ENCODE results near the gene LCK. TPM values are rescaled to one million over a fixed set of nuclear protein-coding genes. Genes with fewer than 3 reads are reported as not detected.
"Not testable (repeated sequence)": the region's sequence is repeated elsewhere in the genome, so short reads cannot be mapped to it uniquely, and the experiment has no call there.

Gene LCK
- total and polyA plus RNA-seq, 2 donors (not counting 3 experiments of a cell fraction or from before 2014, with no cell fraction given), result 0.06 TPM; not detected in 1

DNA sequence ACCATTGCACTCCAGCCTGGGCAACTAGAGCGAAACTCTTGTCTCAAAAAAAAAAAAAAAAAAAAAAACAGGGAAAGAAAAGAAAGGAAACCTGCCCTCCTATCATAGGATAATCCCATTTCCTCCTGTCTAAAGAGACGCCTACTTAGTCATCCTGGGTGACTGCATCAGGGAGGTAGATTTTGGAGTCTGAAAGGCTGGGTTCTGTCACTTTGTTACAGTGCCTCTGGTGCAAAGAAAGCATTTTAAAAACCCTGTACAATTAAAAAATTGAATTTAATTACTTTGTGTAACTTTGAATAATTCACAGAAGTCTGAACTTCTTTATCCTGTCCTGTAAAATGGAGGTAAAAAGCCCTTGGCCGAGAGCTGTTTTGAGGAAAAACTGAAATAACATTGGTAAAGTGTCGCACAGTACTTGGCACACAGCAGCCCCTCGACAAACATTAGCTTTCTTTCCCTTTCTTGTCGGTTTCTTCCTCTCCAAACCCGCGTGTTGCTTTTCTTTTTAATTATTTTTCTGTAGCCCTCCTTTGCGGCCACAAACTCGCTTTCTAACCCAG lies 40.2 kb downstream of the LCK start:
- DNase-seq (ENCODE audit: low read depth, low spot score) (peak; percentile 19), FAIRE-seq (no peak)
- Histone ChIP-seq H4K20me1 (replicated peaks; ENCODE audit: control insufficient read depth, extremely low read depth, insufficient read depth, low read length) (no peaks in the 10 kb centered on the region), H3K4me1 (ENCODE audit: control insufficient read depth, extremely low read depth, insufficient read depth, low read length) (peaks cover 17% of the 10 kb centered on the region), H2AFZ (ENCODE audit: low read depth, low read length) (peak overlapping the region; percentile 94), H3K9me1 (replicated peaks; ENCODE audit: control insufficient read depth, extremely low read depth, insufficient read depth, low read length) (no peaks in the 10 kb centered on the region), H3K36me3 (ENCODE audit: control insufficient read depth in 2 of 2, extremely low read depth in 1 of 2, insufficient read depth in 2 of 2, low read length in 2 of 2) (no peaks in the 10 kb centered on the region), H3K79me2 (ENCODE audit: control insufficient read depth, insufficient read depth, low read length) (peaks cover 19% of the 10 kb centered on the region), H3K4me2 (ENCODE audit: insufficient read depth, low read length) (peak overlapping the region; percentile 85), H3K9me3 (replicated peaks; ENCODE audit: control insufficient read depth, insufficient read depth, low read length) (no peaks in the 10 kb centered on the region), H3K27me3 (ENCODE audit: control insufficient read depth in 2 of 2, insufficient read depth in 2 of 2, low read length in 2 of 2) (no peaks in the 10 kb centered on the region), H3K4me3 (replicated peaks in 1 of 3; ENCODE audit: insufficient read depth in 1 of 3, low read depth in 1 of 3, low read length in 3 of 3) (peak overlapping the region; percentile 33 to 71 (median 64)), H3K9ac (replicated peaks; ENCODE audit: extremely low read depth, insufficient read depth, low read length) (peak overlapping the region; percentile 65), H3K27ac (ENCODE audit: insufficient read depth, low read depth, low read length) (peak overlapping the region; percentile 82)
- dilution Hi-C loops (cut with MboI; ENCODE audit: extremely low pct_ligation_motif_present, low sequenced_read_pairs) (no loop called here), intact Hi-C loops (cut with micrococcal nuclease) (loop anchor here (1.0 kb wide), 1 partner anchor 24 kb away; no protein-coding TSS in a partner anchor)
- TSS peak; percentile 93 for BruUV-seq (replicated peaks)
- ChIA-PET CTCF (interaction anchor here (0.5 to 1.7 kb wide), 12 partner anchors 22 to 76 kb away, joined by 3 to 11 read pairs (median 4); no protein-coding TSS in a partner anchor), POLR2A (interaction anchor here (0.6 to 1.0 kb wide), 5 partner anchors 31 to 50 kb away, joined by 3 to 6 read pairs (median 3); partner anchors contain the start of gene MARCKSL1)
- TF ChIP-seq FOS (IDR thresholded peaks at IDR 0.05; ENCODE audit: borderline replicate concordance, insufficient read depth, low read length), result peak; percentile 27
- TF ChIP-seq EZH2 (IDR thresholded peaks at IDR 0.05; ENCODE audit: borderline replicate concordance, low read depth, low read length, severe bottlenecking), result no peak

- peak within 1 kb of the TSS; percentile 50 to 71 (median 64) for H3K4me3 ChIP-seq (replicated peaks in 1 of 3; ENCODE audit: insufficient read depth in 1 of 3, low read depth in 1 of 3, low read length in 3 of 3)
- H3K36me3 ChIP-seq (ENCODE audit: control insufficient read depth in 2 of 2, extremely low read depth in 1 of 2, insufficient read depth in 2 of 2, low read length in 2 of 2), result no peaks in the 10 kb centered on the region
- dilution Hi-C loops (cut with MboI; ENCODE audit: extremely low pct_ligation_motif_present, low sequenced_read_pairs) (no loop called here), intact Hi-C loops (cut with micrococcal nuclease) (loop anchor here (1.0 to 2.0 kb wide), 3 partner anchors 25 to 51 kb away; no protein-coding TSS in a partner anchor)
- H3K9me3 ChIP-seq (replicated peaks; ENCODE audit: control insufficient read depth, insufficient read depth, low read length), result no peaks in the 10 kb centered on the region
- H3K4me1 ChIP-seq (ENCODE audit: control insufficient read depth, extremely low read depth, insufficient read depth, low read length), result peaks cover 17% of the 10 kb centered on the region
- TF ChIP-seq POLR2AphosphoS5 (IDR thresholded peaks at IDR 0.05; ENCODE audit: insufficient read depth, low read depth, low read length), result peak; percentile 63
- TF ChIP-seq CTCF (IDR thresholded peaks at IDR 0.05; ENCODE audit: extremely low read depth in 1 of 2, insufficient read depth in 1 of 2, low read depth in 1 of 2, low read length in 2 of 2), result no peak
- peak; percentile 61 for TF ChIP-seq POLR2A (IDR thresholded peaks at IDR 0.05; ENCODE audit: low read depth, low read length)
- ChIA-PET POLR2A (interaction anchor here (0.6 to 1.0 kb wide), 6 partner anchors 30 to 734 kb away, joined by 3 to 6 read pairs (median 4); no protein-coding TSS in a partner anchor), CTCF (interaction anchor here (0.5 to 1.7 kb wide), 11 partner anchors 12 to 76 kb away, joined by 3 to 11 read pairs (median 4); no protein-coding TSS in a partner anchor)
- peak within 1 kb of the TSS; percentile 94 for H2AFZ ChIP-seq (ENCODE audit: low read depth, low read length)
- H3K9me1 ChIP-seq (replicated peaks; ENCODE audit: control insufficient read depth, extremely low read depth, insufficient read depth, low read length), result no peaks in the 10 kb centered on the region
- no peaks in the 10 kb centered on the region for H4K20me1 ChIP-seq (replicated peaks; ENCODE audit: control insufficient read depth, extremely low read depth, insufficient read depth, low read length)
- peak within 1 kb of the TSS; percentile 65 for H3K9ac ChIP-seq (replicated peaks; ENCODE audit: extremely low read depth, insufficient read depth, low read length)
- H3K79me2 ChIP-seq (ENCODE audit: control insufficient read depth, insufficient read depth, low read length), result peaks cover 19% of the 10 kb centered on the region
- H3K4me2 ChIP-seq (ENCODE audit: insufficient read depth, low read length), result peak within 1 kb of the TSS; percentile 85
- peak; percentile 93 for DNase-seq (ENCODE audit: low read depth, low spot score)
- peak; percentile 90 for FAIRE-seq
- H3K27ac ChIP-seq (ENCODE audit: insufficient read depth, low read depth, low read length), result peak within 1 kb of the TSS; percentile 82
- H3K27me3 ChIP-seq (ENCODE audit: control insufficient read depth in 2 of 2, insufficient read depth in 2 of 2, low read length in 2 of 2), result no peaks in the 10 kb centered on the region
- BruUV-seq (replicated peaks), result no TSS peak
Observed at GRCh38 chr1:32291708-32292538, 40.9 kb downstream of the LCK start, which contains the start of gene HDAC1. HDAC1 (plus strand) TSS chr1:32292083; CDS start chr1:32292170, 87 bp downstream.

DNA sequence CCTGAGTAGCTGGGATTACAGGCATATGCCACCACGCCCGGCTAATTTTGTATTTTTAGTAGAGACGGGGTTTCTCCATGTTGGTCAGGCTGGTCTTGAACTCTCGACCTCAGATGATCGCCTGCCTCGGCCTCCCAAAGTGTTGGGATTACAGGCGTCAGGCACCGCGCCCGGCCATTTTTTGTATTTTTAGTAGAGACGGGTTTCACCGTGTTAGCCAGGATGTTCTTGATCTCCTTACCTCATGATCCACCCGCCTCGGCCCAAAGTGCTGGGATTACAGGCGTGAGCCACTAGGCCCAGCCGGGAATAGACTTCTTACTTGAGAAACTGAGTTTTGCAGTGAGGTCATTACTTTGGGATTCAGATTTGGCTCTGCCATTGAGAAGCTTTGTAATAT lies 47.1 kb downstream of the LCK start:
- H3K4me1 ChIP-seq (ENCODE audit: control insufficient read depth, extremely low read depth, insufficient read depth, low read length); H3K27ac ChIP-seq (ENCODE audit: insufficient read depth, low read depth, low read length); H4K20me1 ChIP-seq (replicated peaks; ENCODE audit: control insufficient read depth, extremely low read depth, insufficient read depth, low read length); H3K9me1 ChIP-seq (replicated peaks; ENCODE audit: control insufficient read depth, extremely low read depth, insufficient read depth, low read length); H2AFZ ChIP-seq (ENCODE audit: low read depth, low read length); H3K4me2 ChIP-seq (ENCODE audit: insufficient read depth, low read length); H3K27me3 ChIP-seq (ENCODE audit: control insufficient read depth in 2 of 2, insufficient read depth in 2 of 2, low read length in 2 of 2); CTCF ChIA-PET; intact Hi-C loops (cut with micrococcal nuclease); dilution Hi-C loops (cut with MboI; ENCODE audit: extremely low pct_ligation_motif_present, low sequenced_read_pairs); BruUV-seq (replicated peaks); H3K9me3 ChIP-seq (replicated peaks; ENCODE audit: control insufficient read depth, insufficient read depth, low read length); H3K9ac ChIP-seq (replicated peaks; ENCODE audit: extremely low read depth, insufficient read depth, low read length); FAIRE-seq; H3K4me3 ChIP-seq (replicated peaks in 1 of 3; ENCODE audit: insufficient read depth in 1 of 3, low read depth in 1 of 3, low read length in 3 of 3); DNase-seq (ENCODE audit: low read depth, low spot score); POLR2A ChIA-PET; H3K36me3 ChIP-seq (ENCODE audit: control insufficient read depth in 2 of 2, extremely low read depth in 1 of 2, insufficient read depth in 2 of 2, low read length in 2 of 2): not testable (repeated sequence)
- H3K79me2 ChIP-seq (ENCODE audit: control insufficient read depth, insufficient read depth, low read length), result peaks cover 20% of the 10 kb centered on the region
